ENCODE results near the gene STK40.

- no peak for TF ChIP-seq CTCF (conservative IDR thresholded peaks at IDR 0.05 in 1 of 2, IDR thresholded peaks at IDR 0.05 in 1 of 2; ENCODE audit: low read depth in 1 of 2, low read length in 2 of 2)
- no peak for TF ChIP-seq EZH2 (IDR thresholded peaks at IDR 0.05; ENCODE audit: low read length, missing control alignments)
Measured at GRCh38 chr1:36295390-36295789, 90.3 kb downstream of the STK40 start.
